Measurements from ENCODE around the gene PHIP.
A peak's percentile ranks its signal among the peaks of the same experiment; 100 is the strongest.

Gene PHIP

DNA sequence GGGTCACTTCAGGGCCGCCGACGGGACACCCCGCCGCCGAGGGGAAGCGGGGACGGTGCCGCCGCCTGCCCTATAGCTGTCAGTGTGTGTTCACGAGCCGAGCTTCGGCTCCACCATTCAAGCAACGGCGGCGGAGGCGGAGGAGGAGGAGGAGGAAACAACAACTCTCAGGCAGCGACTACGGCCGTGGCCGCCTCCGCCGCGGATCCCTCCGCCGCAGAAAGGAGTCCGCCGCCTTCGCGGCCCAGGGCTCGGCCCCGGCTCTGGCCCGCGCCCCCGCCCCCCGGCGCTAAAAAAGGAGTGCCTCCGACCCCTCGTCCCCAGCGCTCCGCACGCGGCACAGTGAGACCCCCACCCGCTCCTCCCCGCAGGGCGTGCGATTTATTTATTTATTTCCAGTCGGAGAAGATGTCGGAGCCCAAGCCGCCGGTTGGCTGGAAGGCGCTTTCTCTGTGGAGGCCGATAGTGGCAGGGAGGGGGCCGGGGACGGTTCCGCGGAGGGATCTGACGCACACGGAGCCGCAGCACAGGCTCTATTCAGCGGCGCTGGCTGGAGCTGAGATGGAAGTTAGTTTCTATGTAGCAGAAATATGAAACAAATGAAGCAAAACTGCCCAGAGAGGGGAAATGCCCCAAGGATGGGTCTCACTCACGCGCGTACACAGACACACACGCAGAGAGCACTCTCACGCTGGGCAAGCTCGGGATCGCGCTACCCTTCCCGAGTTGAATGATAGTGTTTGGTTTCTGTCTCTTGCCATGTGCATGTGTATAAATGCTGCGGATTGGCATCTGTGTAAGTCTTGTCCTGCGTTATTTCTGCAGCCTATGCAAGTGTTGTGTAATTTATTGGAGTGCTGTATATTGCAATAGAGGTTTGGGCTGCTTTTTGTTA lies at the start of gene PHIP:
Gene PHIP, minus strand, starts transcription at position 180 of the 895 bp plus-strand sequence. CDS start 186 bp downstream, outside the sequence.
- TF ChIP-seq, protein P1, sequence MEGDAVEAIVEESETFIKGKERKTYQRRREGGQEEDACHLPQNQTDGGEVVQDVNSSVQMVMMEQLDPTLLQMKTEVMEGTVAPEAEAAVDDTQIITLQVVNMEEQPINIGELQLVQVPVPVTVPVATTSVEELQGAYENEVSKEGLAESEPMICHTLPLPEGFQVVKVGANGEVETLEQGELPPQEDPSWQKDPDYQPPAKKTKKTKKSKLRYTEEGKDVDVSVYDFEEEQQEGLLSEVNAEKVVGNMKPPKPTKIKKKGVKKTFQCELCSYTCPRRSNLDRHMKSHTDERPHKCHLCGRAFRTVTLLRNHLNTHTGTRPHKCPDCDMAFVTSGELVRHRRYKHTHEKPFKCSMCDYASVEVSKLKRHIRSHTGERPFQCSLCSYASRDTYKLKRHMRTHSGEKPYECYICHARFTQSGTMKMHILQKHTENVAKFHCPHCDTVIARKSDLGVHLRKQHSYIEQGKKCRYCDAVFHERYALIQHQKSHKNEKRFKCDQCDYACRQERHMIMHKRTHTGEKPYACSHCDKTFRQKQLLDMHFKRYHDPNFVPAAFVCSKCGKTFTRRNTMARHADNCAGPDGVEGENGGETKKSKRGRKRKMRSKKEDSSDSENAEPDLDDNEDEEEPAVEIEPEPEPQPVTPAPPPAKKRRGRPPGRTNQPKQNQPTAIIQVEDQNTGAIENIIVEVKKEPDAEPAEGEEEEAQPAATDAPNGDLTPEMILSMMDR (IDR thresholded peaks at IDR 0.05; ENCODE audit: insufficient read depth, low read depth, low read length, missing control alignments), result no peak
- H3K4me3 ChIP-seq (ENCODE audit: low read depth, low read length), result peak within 1 kb of the TSS; percentile 98
- DNase-seq (ENCODE audit: low read depth), result peak; percentile 98

DNA sequence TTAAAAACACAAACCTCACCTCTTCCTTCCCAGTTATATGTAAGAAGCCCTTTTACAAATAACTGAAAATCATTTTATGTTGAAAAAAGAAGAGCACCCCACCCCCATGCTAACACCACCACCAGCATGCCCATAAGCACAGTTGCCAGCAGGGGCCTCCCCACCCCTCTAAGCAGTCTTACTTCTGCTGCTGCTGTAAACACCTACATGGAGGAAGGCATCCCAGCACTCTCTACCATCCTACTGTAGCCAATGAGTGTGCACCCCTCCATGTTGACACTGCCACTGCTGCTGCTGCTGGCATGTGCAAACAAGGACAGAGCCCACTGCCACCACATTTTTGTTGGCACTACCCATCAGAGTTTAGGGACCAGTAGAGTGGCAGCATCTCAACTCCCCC lies 49.6 kb upstream of the PHIP start:
- H3K4me3 ChIP-seq (ENCODE audit: low read depth, low read length), result no peak overlapping the region
- TF ChIP-seq, protein P1 (IDR thresholded peaks at IDR 0.05; ENCODE audit: insufficient read depth, low read depth, low read length, missing control alignments), result peak; percentile 3
- no peak for DNase-seq (ENCODE audit: low read depth)

DNA sequence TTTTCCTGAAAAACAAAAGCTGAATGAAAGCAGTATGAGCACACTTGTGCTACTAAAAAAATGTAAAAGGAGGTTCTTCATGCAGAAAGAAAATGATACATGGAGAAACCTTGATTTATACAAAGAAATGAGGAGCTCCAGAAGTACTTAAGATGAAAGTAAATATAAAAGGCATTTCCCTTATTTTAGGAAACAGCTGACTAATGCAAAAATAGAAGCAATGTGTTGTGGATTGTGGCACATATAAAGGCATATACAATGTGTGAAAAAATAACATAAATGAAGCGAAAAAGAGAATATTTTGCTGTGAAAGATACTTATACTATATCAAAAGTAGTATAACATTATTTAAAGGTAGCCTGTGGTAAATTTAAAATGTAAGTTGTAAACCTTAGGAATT lies 41.2 kb upstream of the PHIP start:
- TF ChIP-seq, protein P1 (IDR thresholded peaks at IDR 0.05; ENCODE audit: insufficient read depth, low read depth, low read length, missing control alignments), result no peak
- DNase-seq (ENCODE audit: low read depth), result no peak
- H3K4me3 ChIP-seq (ENCODE audit: low read depth, low read length), result no peak overlapping the region

DNA sequence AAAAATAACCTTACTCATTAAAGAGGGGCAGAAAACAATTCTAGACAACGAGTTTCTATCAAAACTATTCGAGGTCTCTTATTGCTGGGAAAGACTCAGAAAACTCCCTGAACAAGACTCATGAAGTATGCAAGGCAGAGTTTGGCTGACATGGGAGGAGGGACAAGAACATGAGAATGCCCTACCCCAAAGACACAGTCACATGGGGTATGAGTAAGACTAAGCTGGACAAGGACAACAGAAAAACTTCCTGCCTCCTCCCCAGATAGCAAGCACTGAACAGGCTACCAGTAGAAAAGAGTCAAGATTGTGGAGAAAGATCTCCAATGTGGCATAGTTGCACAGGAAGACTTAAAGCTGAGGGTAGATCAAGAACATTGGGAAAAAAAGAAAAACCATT lies 39.7 kb upstream of the PHIP start:
- no peak for DNase-seq (ENCODE audit: low read depth)
- no peak overlapping the region for H3K4me3 ChIP-seq (ENCODE audit: low read depth, low read length)
- TF ChIP-seq, protein P1 (IDR thresholded peaks at IDR 0.05; ENCODE audit: insufficient read depth, low read depth, low read length, missing control alignments), result no peak

DNA sequence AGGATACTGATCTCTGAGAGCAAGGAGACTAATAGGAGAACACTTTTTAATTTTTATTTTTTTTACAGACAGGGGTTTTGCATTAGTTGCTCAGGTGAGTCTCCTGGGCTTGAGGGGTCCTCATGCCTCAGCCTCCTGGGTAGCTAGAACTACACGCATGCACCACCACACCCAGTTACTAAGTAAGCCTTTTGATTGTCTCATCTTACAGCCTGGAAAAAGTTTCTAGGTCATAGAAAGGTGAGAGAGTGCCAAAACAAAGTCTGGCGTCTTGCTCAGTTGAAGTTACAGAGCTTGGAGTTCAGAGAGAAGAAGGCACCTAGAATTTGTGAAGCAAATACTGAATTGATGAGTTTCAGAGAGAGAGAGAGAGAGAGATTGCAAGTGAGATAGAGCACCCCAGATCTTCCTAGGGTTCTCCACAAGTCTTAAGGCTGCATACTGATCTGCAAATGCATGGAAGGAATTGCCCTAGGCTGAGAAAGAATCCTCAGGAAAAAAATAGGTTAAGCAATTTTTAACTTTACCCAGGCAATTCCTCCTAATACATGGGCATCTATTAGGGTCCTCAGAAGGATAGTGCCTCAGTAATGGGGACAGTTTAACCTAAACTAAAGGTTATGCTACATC lies 37.6 kb upstream of the PHIP start:
- no peak for DNase-seq (ENCODE audit: low read depth)
- TF ChIP-seq, protein P1 (IDR thresholded peaks at IDR 0.05; ENCODE audit: insufficient read depth, low read depth, low read length, missing control alignments), result no peak
- no peak overlapping the region for H3K4me3 ChIP-seq (ENCODE audit: low read depth, low read length)

DNA sequence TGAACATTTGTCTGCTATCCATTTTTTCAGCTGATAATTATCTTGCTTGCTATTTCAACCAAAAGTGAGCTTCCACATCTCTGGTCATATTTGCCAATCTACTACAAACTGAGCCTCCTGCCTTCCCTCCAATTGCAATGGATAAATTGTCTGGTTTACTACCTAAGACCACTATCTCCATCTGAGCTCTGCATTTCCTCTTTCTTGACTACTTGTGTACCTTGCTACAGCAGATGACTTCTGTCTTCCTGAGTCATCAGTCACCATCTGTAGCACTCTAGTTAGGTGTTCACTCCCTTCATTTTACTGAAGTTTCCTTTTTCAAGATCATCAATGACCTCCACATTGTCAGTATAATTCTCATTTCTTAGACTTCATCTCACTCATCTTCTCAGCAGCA lies 33.5 kb upstream of the PHIP start:
- H3K4me3 ChIP-seq (ENCODE audit: low read depth, low read length), result no peak overlapping the region
- no peak for DNase-seq (ENCODE audit: low read depth)
- TF ChIP-seq, protein P1 (IDR thresholded peaks at IDR 0.05; ENCODE audit: insufficient read depth, low read depth, low read length, missing control alignments), result no peak

Data from GM12865 (cell line).